Activated naive CD4-positive, alpha-beta T cell treated with anti-CD3 and anti-CD28 coated beads, Interleukin-2, amount 50 U/mL, for 24 hours (primary cell): ENCODE results near the gene ATXN8OS.

ENCODE experiments used
- H3K27ac Mint-ChIP-seq: one replicate; pipeline ENCODE4 v1.8.0; 2021; ENCODE audit warnings: mild to moderate bottlenecking, mixed read lengths
- H3K27me3 Mint-ChIP-seq: one replicate; pipeline ENCODE4 v1.8.0; 2021; ENCODE audit warnings: mixed read lengths
- H3K36me3 Mint-ChIP-seq: one replicate; pipeline ENCODE4 v1.8.0; 2021; ENCODE audit warnings: mixed read lengths
- H3K4me1 Mint-ChIP-seq: one replicate; pipeline ENCODE4 v1.8.0; 2021; ENCODE audit warnings: mixed read lengths
- H3K4me3 Mint-ChIP-seq: one replicate; pipeline ENCODE4 v1.8.0; 2021; ENCODE audit warnings: mild to moderate bottlenecking, mixed read lengths
- H3K9me3 Mint-ChIP-seq: one replicate; pipeline ENCODE4 v1.8.0; 2021; ENCODE audit warnings: mixed read lengths

Gene ATXN8OS

GRCh38 chr13:70172946-70173597 lies 65.4 kb downstream of the ATXN8OS start:
- Mint-ChIP-seq H3K27me3 (no peaks in the 10 kb centered on the region), H3K27ac (no peak overlapping the region), H3K36me3 (no peaks in the 10 kb centered on the region), H3K9me3 (peaks cover 10% of the 10 kb centered on the region), H3K4me3 (no peak overlapping the region), H3K4me1 (no peaks in the 10 kb centered on the region)

DNA sequence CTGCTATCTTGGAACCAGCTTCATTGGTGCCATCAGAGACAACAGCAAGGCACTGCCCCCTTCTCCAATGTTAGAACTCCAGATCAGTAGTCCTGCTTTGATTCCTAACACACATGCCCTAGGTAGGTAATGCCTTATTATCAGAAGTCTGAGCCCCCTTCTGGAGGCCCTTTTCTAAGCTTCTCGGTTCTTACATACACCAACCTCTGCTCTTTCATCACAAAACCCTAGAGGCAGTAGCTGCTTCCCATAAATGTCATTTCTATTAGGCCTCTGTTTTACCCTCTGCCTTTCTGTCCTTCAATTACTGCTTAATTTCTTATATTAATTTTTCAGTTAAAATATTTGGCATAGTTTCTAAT lies 66.0 kb downstream of the ATXN8OS start:
- H3K36me3 Mint-ChIP-seq, result no peaks in the 10 kb centered on the region
- no peaks in the 10 kb centered on the region for H3K4me1 Mint-ChIP-seq
- no peak overlapping the region for H3K4me3 Mint-ChIP-seq
- H3K27ac Mint-ChIP-seq, result no peak overlapping the region
- H3K27me3 Mint-ChIP-seq, result no peaks in the 10 kb centered on the region
- H3K9me3 Mint-ChIP-seq, result peaks cover 10% of the 10 kb centered on the region

- H3K4me1 Mint-ChIP-seq, result no peaks in the 10 kb centered on the region
- H3K36me3 Mint-ChIP-seq, result no peaks in the 10 kb centered on the region
- H3K27ac Mint-ChIP-seq, result no peak overlapping the region
- no peak overlapping the region for H3K4me3 Mint-ChIP-seq
- H3K27me3 Mint-ChIP-seq, result no peaks in the 10 kb centered on the region
- H3K9me3 Mint-ChIP-seq, result peaks cover 12% of the 10 kb centered on the region
Observed at GRCh38 chr13:70178346-70178745, 70.7 kb downstream of the ATXN8OS start.
